ENCODE data around the gene CCDC57. TPM values are rescaled to one million over a fixed set of nuclear protein-coding genes. Genes with fewer than 3 reads are reported as not detected.
A peak's percentile ranks its signal among the peaks of the same experiment; 100 is the strongest.
"Not testable (repeated sequence)": the region's sequence is repeated elsewhere in the genome, so short reads cannot be mapped to it uniquely, and the experiment has no call there.

CCDC57 gene
- total RNA-seq, 1 donor from 2014 or later, result 24.7 TPM

DNA sequence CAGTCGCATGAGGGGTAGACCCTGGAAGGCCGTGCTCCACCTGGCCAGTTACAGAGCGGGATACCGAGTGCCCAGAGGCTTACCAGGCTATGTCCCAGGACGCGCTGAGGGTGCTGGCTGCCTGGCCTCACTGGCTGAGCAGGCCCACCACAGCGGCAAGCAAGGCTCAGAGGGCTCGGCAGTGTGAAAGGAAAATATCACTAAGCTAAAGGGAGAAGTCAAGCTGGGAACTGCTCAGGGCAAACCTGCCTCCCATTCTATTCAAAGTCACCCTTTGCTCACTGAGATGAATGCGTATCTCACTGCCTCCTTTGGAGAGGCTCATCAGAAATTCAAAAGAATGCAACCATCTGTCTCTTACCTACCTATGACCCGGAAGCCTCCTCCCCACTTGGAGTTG lies 37.4 kb downstream of the CCDC57 start:
- DNase-seq, result no peak

DNA sequence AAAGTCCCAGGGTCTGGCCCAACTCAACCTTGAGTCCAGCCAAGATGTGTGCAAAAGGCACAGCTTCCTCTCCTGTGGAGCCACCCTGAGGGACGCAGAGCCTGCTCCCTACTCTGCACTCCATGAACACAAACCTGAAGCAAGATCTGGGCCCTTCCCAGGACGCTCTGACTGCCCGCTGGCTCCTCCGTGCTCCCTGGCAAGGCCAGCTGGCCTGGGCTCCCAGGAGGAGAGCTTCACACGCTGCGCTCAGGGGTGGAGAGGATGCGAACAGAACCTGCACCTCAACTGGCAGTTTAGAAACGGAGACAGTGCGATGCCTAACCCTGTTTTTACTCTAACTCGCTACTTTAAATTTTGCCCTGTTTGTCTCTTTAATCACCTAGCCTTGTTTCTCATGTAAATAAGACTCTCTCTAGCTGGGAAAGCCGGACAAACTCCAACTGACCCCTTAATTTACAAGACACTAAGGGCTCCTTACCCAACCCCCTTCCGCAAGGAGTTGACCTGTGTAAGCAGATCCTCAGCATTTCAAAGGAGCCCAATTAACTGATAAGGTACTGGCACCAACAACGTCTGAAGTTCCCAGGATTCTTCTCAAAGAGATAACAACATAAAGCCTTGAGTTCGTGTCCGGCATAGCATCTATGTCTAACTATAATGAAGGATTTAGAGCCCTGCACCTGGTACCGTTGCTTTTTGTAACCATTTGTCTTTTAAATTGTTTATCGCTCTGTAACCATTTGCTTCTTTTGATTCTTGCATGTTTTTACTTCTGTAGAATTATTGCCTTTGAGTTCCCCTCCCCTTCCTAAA lies 38.4 kb downstream of the CCDC57 start:
- not testable (repeated sequence) for DNase-seq

DNA sequence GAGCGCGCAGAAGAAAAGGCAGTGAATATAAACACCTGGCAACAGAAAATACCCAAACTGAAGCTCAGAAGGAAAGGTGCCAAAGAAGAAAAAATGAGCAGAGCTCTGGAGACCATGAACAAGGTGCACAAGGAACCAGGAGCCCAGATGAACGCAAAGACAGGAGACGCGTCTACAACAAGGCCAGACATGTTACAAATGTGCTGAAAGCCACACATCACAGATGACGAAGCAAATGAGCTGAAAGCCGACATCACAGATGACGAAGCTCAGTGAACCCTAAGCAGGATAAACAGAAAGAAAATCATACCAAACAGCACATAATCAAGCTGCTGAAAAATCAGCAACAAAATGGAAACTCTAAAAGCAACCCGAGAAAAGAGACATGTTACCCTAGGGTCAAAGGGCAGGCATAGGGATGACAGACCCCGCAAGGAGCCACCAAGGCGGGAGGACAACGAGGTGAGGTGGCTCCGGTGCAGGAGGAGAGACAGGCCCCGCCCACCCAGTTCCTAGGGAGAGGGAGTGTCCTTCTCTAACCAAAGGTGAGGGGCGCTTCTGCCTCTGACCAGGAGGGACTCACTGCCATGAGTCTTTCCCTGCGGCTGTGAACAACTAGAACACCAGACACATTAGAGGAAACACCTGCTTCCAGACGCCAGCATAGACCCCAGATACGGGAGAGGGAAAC lies 39.1 kb downstream of the CCDC57 start:
- DNase-seq, result peak; percentile 25

DNA sequence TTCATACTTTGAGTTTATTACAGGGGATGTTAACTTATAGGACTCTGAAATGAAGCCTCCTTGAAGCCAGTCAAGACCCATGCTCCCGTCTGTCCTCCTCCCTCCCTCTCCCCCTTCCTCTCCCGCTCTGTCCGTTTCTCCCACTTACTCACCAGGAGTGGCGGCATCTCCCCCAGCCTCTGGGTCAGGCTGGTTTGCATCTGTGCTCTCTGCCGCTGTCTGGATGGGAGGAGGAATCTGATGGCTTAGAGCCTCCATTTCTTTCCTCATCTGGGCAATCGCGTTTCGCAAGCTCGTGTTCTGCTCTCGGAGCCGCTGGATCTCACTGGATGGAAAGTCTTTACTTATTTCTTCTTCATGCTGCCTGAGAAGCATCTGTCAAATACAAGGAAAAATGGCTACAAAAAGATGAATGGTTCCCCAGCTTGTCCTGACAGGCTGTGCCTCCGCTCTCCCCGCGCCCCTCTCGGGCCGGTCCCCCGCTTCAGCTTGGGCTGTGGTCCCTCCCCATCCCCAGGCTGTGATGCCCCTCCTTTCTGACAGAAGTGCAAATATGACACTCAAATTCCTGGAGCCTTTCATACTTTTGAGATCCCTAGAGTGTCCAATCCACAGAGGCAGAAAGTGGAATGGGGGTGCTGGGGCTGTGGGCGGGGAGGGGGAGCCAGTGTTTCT lies 40.0 kb downstream of the CCDC57 start:
- DNase-seq, result no peak

DNA sequence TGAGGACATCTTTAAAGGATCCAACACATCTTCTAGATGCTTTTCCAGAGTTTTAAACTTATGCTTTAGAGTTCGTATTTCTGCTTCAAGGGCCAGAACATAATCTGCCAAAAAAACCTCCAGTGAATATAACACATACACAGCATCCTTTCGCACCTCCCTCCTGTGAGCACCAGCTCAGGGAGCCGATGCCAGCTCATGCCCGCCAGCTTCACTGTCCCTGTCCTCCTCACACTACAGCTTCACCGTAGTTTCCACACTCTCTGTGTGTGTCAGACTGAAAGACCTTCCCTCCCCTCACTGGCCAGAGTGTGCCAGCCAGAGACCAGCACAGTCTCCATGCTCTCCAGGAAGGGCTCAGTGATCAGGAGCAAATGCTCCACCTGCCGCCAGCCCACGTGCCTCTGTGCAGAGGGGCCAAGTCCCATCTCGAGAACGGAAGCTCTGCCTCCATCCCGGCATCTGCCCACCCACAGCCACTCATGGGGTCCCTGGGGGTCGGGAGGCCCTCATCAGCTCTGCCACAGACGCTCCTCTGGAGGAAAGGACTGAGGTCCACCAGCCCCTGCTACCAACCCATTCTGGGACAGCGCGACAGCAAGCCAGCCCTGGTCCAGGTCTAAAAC lies 40.8 kb downstream of the CCDC57 start:
- no peak for DNase-seq

DNA sequence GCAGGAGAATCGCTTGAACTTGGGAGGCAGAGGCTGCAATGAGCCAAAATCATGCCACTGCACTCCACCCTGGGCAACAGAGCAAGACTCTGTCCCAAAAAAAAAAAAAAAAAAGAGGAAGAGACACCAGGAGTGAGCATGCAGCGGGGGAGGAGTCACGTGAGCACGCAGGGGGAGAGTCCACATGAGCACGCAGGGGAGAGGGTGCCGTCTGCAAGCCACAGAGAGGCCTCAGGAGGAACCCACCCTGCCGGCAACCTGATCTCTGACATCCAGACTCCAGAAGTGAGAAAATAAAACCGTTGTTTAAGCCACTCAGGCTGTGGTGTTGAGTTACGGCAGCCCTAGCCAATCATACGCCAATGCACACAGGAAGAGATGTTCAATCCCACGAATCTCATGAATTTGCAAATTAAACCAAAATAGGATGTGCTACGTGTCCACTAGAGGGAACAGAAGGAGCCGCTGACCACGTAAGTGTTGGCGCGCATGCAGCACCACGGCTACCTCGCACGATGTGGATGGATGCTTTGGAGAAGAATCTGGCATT lies 42.2 kb downstream of the CCDC57 start:
- DNase-seq, result no peak

DNA sequence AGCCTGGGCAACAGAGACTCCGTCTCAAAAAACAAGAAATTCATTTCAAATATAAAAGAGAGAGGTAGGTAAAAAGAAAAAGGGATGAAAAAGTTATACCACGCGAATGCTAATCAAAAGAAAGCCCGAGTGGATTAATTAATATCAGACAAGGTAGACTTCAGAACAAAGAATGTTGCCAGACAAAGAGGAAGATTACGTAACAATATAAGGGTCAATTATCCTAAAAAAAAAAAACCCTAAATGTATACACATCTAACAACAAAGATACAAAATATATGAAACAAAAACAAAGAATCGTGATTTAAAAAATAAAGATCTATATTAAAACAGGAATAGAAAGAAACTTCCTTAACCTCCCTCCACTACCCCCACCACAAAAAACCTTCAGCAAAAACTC lies 44.1 kb downstream of the CCDC57 start:
- no peak for DNase-seq

DNA sequence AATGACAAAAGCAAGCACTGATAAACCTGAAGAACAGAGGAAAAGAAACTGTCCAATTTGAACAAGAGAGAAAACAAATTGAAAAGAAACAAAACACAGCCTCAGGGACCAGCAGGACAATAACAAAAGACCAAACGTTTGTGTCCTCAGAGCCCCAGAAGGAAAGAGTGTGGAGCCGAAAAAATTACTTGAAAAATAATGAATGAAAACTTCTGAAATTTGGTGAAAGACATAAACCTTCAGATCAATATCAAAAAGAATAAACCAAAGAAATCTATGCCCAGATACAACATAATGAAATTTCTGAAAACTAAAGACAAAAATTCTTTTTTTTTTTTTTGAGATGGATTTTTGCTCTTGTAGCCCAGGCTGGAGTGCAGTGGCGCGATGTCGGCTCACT lies 45.6 kb downstream of the CCDC57 start:
- no peak for DNase-seq

DNA sequence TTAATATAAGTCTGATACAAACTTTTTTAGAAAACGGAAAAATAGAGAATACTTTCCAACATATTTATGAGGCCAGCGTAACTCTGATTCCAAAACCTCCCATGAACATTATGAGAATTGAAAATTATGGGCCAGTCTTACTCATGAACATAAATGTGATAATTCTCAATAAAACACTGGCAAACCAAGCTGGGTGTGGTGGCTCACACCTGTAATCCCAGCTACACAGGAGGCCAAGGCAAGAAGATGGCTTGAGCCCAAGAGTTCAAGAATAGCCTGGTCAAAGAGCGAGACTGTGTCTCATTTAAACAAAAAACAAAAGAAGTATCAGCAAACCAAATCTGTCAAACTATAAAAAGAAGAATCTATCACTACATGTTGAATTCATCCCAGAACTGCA lies 47.8 kb downstream of the CCDC57 start:
- DNase-seq, result no peak

DNA sequence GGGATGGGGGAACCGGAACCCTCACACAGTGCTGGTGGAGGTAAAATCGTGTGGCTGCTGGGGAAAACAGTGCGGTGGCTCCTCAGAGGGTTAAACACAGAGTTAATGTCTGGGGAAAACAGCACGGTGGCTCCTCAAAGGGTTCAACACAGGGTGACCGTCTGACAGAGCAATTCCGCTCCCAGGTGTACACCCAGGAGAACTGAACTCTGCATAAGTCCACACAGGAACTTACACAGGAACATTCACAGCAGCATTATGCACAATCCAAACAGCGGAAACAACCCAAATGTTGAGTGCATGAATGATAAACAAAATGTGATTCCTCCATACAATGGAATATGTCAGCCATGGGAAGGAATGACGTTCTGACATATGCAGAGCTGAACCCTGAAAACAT lies 51.4 kb downstream of the CCDC57 start:
- DNase-seq, result no peak

DNA sequence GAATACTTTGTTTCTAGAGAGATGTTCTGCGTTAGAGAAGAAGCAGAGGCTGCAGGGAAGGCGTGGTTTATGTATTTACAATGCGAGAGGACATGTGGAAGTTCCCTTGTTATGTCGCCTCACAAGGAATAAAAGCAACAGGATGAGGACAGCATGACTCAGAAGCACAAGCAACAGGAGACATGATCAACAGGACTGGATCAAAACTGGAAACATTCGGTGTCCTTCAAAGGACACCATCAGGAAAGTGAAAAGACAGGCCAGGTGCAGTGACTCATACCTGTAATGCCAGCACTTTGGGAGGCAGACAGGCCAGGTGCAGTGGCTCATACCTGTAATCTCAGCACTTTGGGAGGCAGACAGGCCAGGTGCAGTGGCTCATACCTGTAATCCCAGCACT lies 52.6 kb downstream of the CCDC57 start:
- DNase-seq, result no peak

DNA sequence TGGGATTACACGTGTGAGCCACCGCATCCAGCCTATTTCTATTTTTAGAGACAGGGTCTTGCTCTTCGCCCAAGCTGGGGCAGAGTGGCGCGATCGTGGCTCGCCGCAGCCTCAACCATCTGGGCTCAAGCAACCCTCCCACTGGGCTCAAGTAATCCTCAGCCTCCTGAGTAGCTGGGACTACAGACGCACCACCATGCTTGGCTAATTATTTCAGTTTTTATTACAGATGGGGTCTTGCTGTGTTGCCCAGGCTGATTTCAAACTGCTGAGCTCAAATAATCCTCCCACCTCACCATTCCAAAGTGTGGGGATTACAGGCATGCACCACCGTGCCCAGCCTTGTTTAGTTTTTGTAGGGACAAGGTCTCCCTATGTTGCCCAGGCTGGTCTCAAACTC lies 53.8 kb downstream of the CCDC57 start:
- no peak for DNase-seq

DNA sequence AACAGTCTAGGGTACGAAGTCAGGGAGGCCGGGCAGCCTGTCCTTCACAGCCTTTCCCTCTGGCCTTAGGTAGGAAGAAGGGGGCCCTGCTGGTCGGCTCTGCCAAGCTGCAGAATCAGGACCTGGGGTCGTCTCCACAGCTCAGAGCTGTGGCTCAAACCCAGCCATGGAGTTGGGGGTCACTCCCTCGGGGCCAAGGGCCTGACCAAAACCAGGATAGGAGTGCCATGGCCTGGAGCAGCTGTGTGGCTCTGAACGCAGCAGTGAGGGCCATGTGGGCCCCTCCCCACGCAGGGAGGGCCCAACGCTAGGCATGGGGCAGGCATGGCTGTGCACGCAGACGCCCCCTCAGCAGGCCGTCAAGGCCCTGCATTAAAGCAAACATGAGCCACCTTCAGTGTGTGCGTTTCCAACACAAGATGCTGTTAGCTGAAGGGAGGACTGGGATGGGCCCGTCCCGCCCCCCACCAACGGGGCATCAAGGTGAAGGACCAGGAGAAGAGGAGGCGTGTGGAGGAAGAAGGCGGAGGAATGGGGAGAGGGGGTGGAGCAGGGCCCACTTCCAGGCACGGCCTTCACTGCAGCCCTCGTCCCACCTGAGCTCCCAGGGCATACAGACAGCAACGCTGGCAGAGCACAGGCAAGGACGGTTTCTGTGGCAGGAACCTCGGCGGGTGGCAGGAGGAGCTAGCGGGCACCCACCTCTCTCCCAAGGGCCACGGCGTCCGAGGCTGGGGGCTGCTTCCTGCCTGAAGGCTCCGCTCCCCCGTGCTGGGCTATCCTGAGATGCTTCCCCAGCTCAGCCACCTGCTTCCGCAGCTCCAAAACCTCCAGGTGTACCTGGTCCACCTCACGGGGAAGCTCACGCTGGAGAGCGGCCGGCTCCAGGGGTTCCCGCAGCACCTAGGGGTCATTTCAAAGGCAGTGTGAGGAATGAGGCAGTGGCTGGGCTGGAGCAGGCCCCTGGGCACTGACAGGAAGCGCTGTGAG lies 55.3 kb downstream of the CCDC57 start:
- DNase-seq, result no peak

DNA sequence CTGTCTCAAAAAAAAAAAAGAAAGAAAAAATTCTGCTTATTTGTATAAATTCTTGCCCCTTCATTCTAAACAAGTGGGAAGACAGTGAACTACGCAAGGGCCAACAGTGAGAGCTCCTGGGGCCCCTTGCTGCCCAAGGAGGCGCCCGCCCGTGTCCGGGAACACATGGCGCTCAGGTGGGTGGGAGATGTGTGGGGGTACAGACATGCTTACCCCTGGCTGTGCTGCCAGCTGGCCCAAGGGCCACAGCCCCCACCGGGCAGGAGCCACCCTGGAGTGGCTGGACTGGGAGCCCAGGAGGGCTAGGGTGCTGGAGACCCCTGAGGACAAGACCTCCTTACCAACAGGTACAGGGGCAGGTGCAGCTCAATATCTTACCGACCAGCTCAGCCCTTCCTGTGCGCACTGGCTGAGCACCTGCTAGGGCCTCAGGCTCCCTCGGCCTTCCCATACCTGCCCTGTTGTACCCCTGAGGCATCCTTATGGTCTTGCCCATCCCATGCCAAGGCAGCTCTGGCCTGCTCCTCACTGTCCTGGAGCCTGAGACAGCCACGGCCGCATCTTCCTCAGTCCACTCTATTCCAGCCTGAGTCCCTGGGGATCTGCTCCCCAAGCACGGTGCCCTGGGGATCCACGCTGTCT lies 56.2 kb downstream of the CCDC57 start:
- DNase-seq, result no peak

DNA sequence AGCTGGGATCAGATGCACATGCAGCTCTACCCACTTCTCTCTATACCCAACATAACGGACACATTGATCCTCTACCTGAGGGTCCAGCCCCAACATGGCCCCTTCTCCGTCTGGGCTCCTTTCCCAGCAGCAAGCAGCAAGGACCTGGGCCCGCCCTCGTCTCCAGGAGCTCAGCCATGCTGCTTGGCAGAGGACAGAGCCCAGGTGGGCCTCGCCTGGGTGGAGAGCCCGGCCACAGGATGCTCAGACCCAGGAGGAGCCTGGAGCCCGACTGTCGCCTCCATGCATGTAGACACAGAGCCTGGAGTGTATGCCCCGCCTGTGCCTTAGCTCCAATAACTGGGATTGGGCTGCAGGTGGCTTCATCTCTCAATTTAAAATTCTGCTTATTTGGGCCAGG lies 57.0 kb downstream of the CCDC57 start:
- no peak for DNase-seq

DNA sequence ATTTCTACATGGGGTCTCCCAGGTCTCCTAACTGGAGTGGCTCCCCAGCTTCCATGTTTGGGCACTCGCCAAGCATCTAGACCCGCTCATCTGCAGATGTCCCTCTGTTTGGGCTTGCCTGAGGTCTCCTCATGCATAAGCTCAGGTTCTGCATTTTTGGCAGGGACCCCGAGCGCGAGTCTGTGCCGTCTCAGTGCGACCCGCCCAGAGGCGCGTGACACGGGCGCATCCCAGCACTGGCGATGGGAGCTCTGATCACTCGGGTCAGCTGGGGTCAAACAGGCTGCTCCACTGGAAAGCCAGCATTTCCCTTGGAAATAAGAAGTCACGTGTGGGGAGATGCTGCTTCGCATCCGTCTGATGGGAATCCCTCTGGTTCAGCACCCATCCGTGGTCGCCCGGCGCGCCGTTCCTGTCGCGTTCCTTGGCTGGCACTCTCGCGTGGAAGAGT lies 57.7 kb downstream of the CCDC57 start:
- DNase-seq, result no peak

DNA sequence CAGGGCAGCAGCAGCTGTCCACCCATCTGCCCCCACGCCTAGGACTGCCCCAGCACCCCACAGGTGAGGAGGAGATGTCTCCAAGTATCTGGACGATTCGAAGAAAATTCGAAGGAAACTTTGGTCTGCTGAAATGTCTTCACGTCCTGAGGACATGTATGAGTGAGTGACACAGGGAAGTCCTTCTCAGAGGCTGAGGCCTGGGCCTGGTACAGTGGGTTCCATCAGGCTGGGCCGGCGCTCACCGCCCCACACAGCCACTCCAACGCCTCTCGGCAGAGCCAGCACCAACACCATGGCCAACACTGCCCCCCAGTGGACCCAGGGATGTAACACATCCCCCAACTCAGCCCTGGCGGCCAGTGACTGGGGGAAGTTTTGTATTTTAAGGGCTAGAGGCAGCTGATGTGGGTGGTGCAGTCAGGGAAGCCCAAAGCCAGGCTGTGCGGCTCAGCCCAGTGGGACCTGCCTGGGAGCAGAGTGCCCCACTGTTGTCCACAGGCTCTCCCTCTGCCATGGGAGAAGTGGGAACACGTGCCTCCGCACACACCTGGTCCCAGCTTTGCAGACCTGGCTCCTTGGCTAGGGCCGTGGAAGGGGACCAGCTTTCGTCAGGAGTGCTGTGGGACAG lies 58.8 kb downstream of the CCDC57 start:
- DNase-seq, result peak; percentile 82

DNA sequence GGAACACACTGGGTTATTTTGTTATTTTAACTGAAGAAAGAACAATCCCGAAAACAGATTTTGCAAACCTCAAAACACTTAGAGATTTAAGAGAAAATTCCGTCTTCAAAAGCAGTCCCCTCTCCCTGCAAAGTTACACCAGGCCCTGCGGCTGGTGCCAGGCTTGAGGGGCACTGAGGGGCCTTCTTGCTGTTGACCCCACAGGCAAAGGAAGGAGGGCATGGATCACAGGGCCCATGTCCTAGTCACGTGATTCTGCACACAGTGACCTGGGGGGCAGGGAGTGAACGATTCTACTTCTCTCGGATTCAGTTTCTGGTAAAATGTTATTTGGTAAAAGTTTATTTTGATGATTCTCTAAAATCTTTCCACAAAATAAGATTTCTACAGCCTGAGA lies 59.3 kb downstream of the CCDC57 start:
- no peak for DNase-seq

DNA sequence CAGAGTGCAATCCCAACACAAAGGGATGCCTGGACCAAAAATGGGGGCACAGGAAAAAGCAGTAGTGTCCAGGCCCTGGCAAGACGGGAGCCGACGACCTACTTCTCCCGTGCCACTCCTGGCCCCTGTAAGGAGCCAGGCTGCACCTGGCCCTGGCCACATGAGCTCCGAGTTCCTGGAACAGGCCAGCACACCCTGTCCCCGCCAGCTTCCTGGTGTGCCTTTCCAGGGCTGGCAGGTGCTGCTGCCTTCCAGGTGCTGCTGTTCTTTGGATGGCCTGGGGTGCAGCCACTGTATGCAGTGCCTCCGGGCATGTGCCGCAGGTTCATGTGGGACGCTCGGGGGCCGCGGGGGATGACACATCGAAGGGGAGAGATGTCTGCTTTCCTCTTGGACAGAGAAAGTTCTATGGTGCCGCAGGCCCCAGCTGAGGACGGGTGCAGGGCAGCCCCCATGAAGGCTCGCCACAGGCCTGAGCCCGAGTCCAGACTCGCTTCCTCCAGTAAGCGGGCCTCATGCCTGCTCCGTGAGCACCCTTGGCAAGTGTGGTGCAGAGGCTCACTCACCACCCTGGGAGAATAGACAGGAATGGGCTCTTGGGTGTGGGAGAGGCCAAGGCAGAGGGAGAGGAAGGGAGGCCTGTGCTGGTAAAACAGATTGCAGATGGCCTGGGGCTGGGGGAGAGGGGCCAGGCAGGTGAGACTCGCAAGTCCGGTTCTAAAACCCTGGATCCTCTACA lies 59.9 kb downstream of the CCDC57 start:
- no peak for DNase-seq
